ENCODE results near the gene CTSZ. TPM values are rescaled to one million over a fixed set of nuclear protein-coding genes. Genes with fewer than 3 reads are reported as not detected.
"Not testable (repeated sequence)": the region's sequence is repeated elsewhere in the genome, so short reads cannot be mapped to it uniquely, and the experiment has no call there.

Gene CTSZ
- total RNA-seq, 4 donors from 2014 or later: 152 to 256 (median 212) TPM

DNA sequence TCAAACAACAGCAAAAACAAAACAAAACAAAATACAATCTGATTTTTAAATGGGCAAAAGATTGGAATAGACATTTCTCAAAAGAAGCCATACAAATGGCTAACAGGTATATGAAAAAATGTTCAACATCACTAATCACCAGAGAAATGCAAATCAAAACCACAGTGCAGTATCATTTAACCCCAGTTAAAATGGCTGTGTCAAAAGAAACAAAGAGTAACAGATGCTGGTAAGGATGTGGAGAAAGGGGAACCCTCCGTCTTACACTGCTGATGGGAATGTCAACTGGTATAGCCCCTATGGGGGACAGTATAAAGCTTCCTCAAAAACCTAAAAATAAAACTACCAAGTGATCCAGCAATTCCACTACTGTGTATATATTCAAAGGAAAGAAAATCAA, 36.9 kb downstream of the CTSZ start:
- Histone ChIP-seq H3K4me3 (replicated peaks in 1 of 3) (no peak overlapping the region), H3K27ac (no peak overlapping the region), H3K27me3 (no peaks in the 10 kb centered on the region), H3K36me3 (no peaks in the 10 kb centered on the region), H3K4me1 (peaks cover 0 to 3% of the 10 kb centered on the region in 2 donors), H3K9me3 (no peaks in the 10 kb centered on the region)
- WGBS, 2 donors: 91 to 92% methylated on average over 1 of the region's 1 CpG
- no peak for DNase-seq
- intact Hi-C loops (cut with DNase I): no loop called here
- TF ChIP-seq POLR2A (IDR thresholded peaks at IDR 0.05): no peak
- TF ChIP-seq CTCF (IDR thresholded peaks at IDR 0.05): no peak

- H3K36me3 ChIP-seq: no peaks in the 10 kb centered on the region
- intact Hi-C loops (cut with DNase I): no loop called here
- TF ChIP-seq CTCF (IDR thresholded peaks at IDR 0.05) (no peak), POLR2A (IDR thresholded peaks at IDR 0.05) (no peak)
- no peak overlapping the region for H3K27ac ChIP-seq
- no peaks in the 10 kb centered on the region for H3K9me3 ChIP-seq
- 71 to 95% methylated on average over 2 of the region's 2 CpGs for WGBS, 2 donors
- peaks cover 0 to 6% of the 10 kb centered on the region in 2 donors for H3K4me1 ChIP-seq
- H3K4me3 ChIP-seq (replicated peaks in 1 of 3): no peak overlapping the region
- no peak for DNase-seq
- no peaks in the 10 kb centered on the region for H3K27me3 ChIP-seq
Observed at GRCh38 chr20:58969439-58969838, 37.6 kb downstream of the CTSZ start.

- 76 to 84% methylated on average over 7 to 9 of the region's 10 CpGs for WGBS, 2 donors
- H3K36me3 ChIP-seq: no peaks in the 10 kb centered on the region
- H3K4me3 ChIP-seq (replicated peaks in 1 of 3): no peak overlapping the region
- TF ChIP-seq POLR2A (IDR thresholded peaks at IDR 0.05) (no peak), CTCF (IDR thresholded peaks at IDR 0.05) (no peak)
- no peak overlapping the region for H3K27ac ChIP-seq
- no peak for DNase-seq
- H3K9me3 ChIP-seq: no peaks in the 10 kb centered on the region
- H3K27me3 ChIP-seq: no peaks in the 10 kb centered on the region
- intact Hi-C loops (cut with DNase I): no loop called here
- peaks cover 4 to 6% of the 10 kb centered on the region in 2 donors for H3K4me1 ChIP-seq
Observed at GRCh38 chr20:58967652-58968429, 39.2 kb downstream of the CTSZ start.

GRCh38 chr20:58965270-58966064, 41.6 kb downstream of the CTSZ start:
- intact Hi-C loops (cut with DNase I): no loop called here
- no peaks in the 10 kb centered on the region for H3K9me3 ChIP-seq
- H3K27ac ChIP-seq: no peak overlapping the region
- WGBS, 2 donors: 85 to 90% methylated on average over 9 to 13 of the region's 14 CpGs
- no peak overlapping the region for H3K4me3 ChIP-seq (replicated peaks in 1 of 3)
- no peaks in the 10 kb centered on the region for H3K36me3 ChIP-seq
- no peaks in the 10 kb centered on the region for H3K27me3 ChIP-seq
- no peak for DNase-seq
- peaks cover 4 to 6% of the 10 kb centered on the region in 2 donors for H3K4me1 ChIP-seq
- TF ChIP-seq CTCF (IDR thresholded peaks at IDR 0.05) (no peak), POLR2A (IDR thresholded peaks at IDR 0.05) (no peak)

DNA sequence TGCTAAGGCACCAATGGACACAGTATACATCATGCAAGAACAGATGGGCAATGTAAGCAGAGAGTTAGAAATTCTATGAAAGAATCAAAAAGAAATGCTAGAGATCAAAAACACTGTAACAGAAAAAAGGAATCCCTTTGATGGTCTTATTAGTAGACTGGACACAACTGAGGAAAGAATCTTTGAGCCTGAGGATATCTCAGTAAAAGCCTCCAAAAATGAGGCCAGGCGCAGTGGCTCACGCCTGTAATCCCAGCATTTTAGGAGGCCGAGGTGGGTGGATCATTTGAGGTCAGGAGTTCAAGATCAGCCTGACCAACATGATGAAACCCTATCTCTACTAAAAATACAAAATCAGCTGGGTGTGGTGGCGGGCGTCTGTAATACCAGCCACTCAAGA, 43.1 kb downstream of the CTSZ start:
- DNase-seq, H3K27me3 ChIP-seq: not testable (repeated sequence)
- 83 to 84% methylated on average over 5 of the region's 5 CpGs for WGBS, 2 donors

More for the DNA sequence above, 43.1 kb downstream of the CTSZ start:
- intact Hi-C loops (cut with DNase I); H3K4me1 ChIP-seq; H3K36me3 ChIP-seq; H3K9me3 ChIP-seq; H3K4me3 ChIP-seq (replicated peaks in 1 of 3): not testable (repeated sequence)
- H3K27ac ChIP-seq: peak overlapping the region in 1 of 3 donors; percentile 37
